Gastrocnemius medialis (tissue), 4 donors: Measurements from ENCODE around the gene SPG11.

Experiments used
- CTCF ChIP-seq, 5 experiments: fragments of 450-650 bp in 3 of 5; fragments of 200-600 bp in 2 of 5; sonication (generic) in 2 of 5; IDR thresholded peaks in 4 of 5; conservative IDR thresholded peaks in 1 of 5; 1 replicate in 4 of 5; 2 replicates in 1 of 5; pipeline ENCODE4 v1.5.1; 2016 to 2019; ENCODE audit warnings: antibody characterized with exemption in 5 of 5, mild to moderate bottlenecking in 3 of 5, moderate library complexity in 3 of 5
- POLR2A ChIP-seq, 2 donors: fragments of 450-650 bp; IDR thresholded peaks; one replicate each; pipeline ENCODE4 v1.6.1; 2017; ENCODE audit warnings: antibody characterized with exemption in 2 of 2, mild to moderate bottlenecking in 2 of 2, moderate library complexity in 2 of 2

- TF ChIP-seq CTCF (IDR thresholded peaks at IDR 0.05 in 4 of 5, conservative IDR thresholded peaks at IDR 0.05 in 1 of 5), result no peak
- no peak for TF ChIP-seq POLR2A (IDR thresholded peaks at IDR 0.05)
Measured at GRCh38 chr15:44596511-44597010, 66.9 kb downstream of the SPG11 start.
